Activated CD4-positive, alpha-beta T cell treated with anti-CD3 and anti-CD28 coated beads, Interleukin-2, amount 10 ng/mL, durations not matched to agents 7 days and 5 days (primary cell): ENCODE measurements around the gene ONECUT1. TPM values are rescaled to one million over a fixed set of nuclear protein-coding genes. Genes with fewer than 3 reads are reported as not detected.

ENCODE experiments used
- CTCF ChIA-PET: fragments of 350-600 bp; sonication (Branson Sonifier 250); formaldehyde crosslinking; loops from one replicate; lab custom pipeline; 2021; ENCODE audit warnings: antibody characterized with exemption; lab: Charles Lee
- POLR2A ChIA-PET: fragments of 350-600 bp; sonication (Branson Sonifier 250); formaldehyde crosslinking; loops from one replicate; lab custom pipeline; 2021; ENCODE audit warnings: antibody characterized with exemption; lab: Charles Lee
- DNase-seq: peaks from one replicate; pipeline ENCODE4 v3.0.0-alpha.2; 2020
- H3K27ac Mint-ChIP-seq: one replicate; pipeline ENCODE4 v1.8.0; 2021; ENCODE audit warnings: mild to moderate bottlenecking, moderate library complexity, mixed read lengths
- H3K27me3 Mint-ChIP-seq: one replicate; pipeline ENCODE4 v1.8.0; 2021; ENCODE audit warnings: mixed read lengths
- H3K36me3 Mint-ChIP-seq: one replicate; pipeline ENCODE4 v1.8.0; 2021; ENCODE audit warnings: low read depth, mixed read lengths
- H3K4me1 Mint-ChIP-seq: one replicate; pipeline ENCODE4 v1.8.0; 2021; ENCODE audit warnings: mixed read lengths
- H3K4me3 Mint-ChIP-seq: one replicate; pipeline ENCODE4 v1.8.0; 2021; ENCODE audit warnings: mild to moderate bottlenecking, moderate library complexity, mixed read lengths
- H3K9me3 Mint-ChIP-seq: one replicate; pipeline ENCODE4 v1.8.0; 2021; ENCODE audit warnings: mixed read lengths
- total RNA-seq, 2 experiments: library from RNA; stranded (reverse); gene quantifications; one replicate each; pipeline ENCODE4 v1.2.3, GENCODE V29; 2021

ONECUT1 gene
- total RNA-seq, 2 experiments from 2014 or later = not detected

DNA sequence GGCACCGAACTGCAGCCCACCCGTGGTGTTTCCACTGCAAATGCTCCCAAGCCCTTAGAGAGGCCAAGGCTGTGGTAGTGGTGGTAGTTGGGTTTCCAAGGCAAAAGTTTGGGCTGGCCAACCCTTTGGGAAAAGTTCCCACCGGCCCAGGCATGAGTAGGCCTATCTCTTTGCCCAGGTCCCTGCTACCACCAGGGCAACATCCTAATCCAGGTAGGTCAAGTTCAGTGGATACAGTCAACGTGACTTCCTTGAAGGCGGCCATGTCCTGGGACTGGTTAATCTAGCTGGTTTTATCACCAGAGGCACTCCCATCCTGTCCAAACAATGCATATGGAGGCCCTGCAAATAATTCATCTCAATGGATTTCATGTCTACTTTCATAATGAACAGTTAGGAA is 1.6 kb upstream of the ONECUT1 start:
- no peak for DNase-seq
- Mint-ChIP-seq H3K27ac (no peak overlapping the region), H3K9me3 (peaks cover 1% of the 10 kb centered on the region), H3K4me3 (no peak overlapping the region), H3K27me3 (peaks cover 91% of the 10 kb centered on the region), H3K4me1 (peaks cover 17% of the 10 kb centered on the region), H3K36me3 (peaks cover 4% of the 10 kb centered on the region)
- CTCF ChIA-PET = interaction anchor here (0.9 to 1.3 kb wide), 2 partner anchors 11 to 31 kb away, joined by 3 read pairs; no protein-coding TSS in a partner anchor
- POLR2A ChIA-PET = no interaction called here

- no peaks in the 10 kb centered on the region for H3K9me3 Mint-ChIP-seq
- H3K4me1 Mint-ChIP-seq = peaks cover 16% of the 10 kb centered on the region
- H3K4me3 Mint-ChIP-seq = peak overlapping the region; percentile 58
- POLR2A ChIA-PET = no interaction called here
- no peak overlapping the region for H3K27ac Mint-ChIP-seq
- peaks cover 91% of the 10 kb centered on the region for H3K27me3 Mint-ChIP-seq
- H3K36me3 Mint-ChIP-seq = peaks cover 4% of the 10 kb centered on the region
- CTCF ChIA-PET = no interaction called here
- no peak for DNase-seq
Observed at GRCh38 chr15:52790941-52791751, 1.0 kb upstream of the ONECUT1 start.

- H3K9me3 Mint-ChIP-seq = no peaks in the 10 kb centered on the region
- peak overlapping the region; percentile 9 for H3K27ac Mint-ChIP-seq
- DNase-seq = no peak
- ChIA-PET CTCF (no interaction called here), POLR2A (no interaction called here)
- peaks cover 6% of the 10 kb centered on the region for H3K36me3 Mint-ChIP-seq
- H3K27me3 Mint-ChIP-seq = peaks cover 89% of the 10 kb centered on the region
- peak overlapping the region; percentile 60 for H3K4me3 Mint-ChIP-seq
- peaks cover 13% of the 10 kb centered on the region for H3K4me1 Mint-ChIP-seq
Observed at GRCh38 chr15:52789601-52790168, 451 bp downstream of the ONECUT1 start.

- Mint-ChIP-seq H3K27me3 (peaks cover 88% of the 10 kb centered on the region), H3K36me3 (peaks cover 2% of the 10 kb centered on the region), H3K4me1 (peaks cover 13% of the 10 kb centered on the region), H3K9me3 (no peaks in the 10 kb centered on the region), H3K27ac (peak overlapping the region; percentile 25), H3K4me3 (peak overlapping the region; percentile 60)
- no peak for DNase-seq
- POLR2A ChIA-PET = no interaction called here
- CTCF ChIA-PET = no interaction called here
Observed at GRCh38 chr15:52789008-52789600, 1.0 kb downstream of the ONECUT1 start.

- no peak for DNase-seq
- H3K9me3 Mint-ChIP-seq = no peaks in the 10 kb centered on the region
- H3K27ac Mint-ChIP-seq = peak overlapping the region; percentile 13
- peaks cover 17% of the 10 kb centered on the region for H3K4me1 Mint-ChIP-seq
- ChIA-PET POLR2A (no interaction called here), CTCF (no interaction called here)
- H3K27me3 Mint-ChIP-seq = peaks cover 87% of the 10 kb centered on the region
- H3K36me3 Mint-ChIP-seq = peaks cover 2% of the 10 kb centered on the region
- H3K4me3 Mint-ChIP-seq = peak overlapping the region; percentile 7
Observed at GRCh38 chr15:52788099-52788986, 1.8 kb downstream of the ONECUT1 start.

GRCh38 chr15:52787549-52788098 is 2.5 kb downstream of the ONECUT1 start:
- Mint-ChIP-seq H3K9me3 (no peaks in the 10 kb centered on the region), H3K36me3 (peaks cover 2% of the 10 kb centered on the region), H3K27me3 (peaks cover 87% of the 10 kb centered on the region), H3K4me1 (peaks cover 22% of the 10 kb centered on the region), H3K27ac (no peak overlapping the region), H3K4me3 (peak overlapping the region; percentile 7)
- no peak for DNase-seq
- ChIA-PET POLR2A (no interaction called here), CTCF (no interaction called here)

DNA sequence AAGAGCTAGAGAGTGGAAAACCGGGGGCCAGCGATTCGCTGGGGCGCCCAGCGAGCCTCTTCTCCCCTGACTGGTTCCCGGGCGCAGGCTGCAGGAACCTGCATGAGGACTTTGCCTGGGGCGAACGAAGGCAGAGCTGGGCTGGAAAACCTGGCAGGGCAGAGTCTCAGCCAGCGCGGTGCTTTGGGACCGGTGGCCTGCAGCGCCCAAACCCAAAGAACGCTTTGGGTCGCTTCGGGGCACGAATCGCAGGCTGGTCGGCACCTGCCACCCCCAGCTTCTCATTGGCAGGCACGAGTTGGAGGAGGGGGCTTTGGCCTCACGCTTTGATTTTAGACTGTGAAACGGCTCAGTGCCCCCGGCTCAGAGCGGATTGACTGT is 3.0 kb downstream of the ONECUT1 start:
- ChIA-PET CTCF (no interaction called here), POLR2A (no interaction called here)
- no peaks in the 10 kb centered on the region for H3K9me3 Mint-ChIP-seq
- peaks cover 2% of the 10 kb centered on the region for H3K36me3 Mint-ChIP-seq
- no peak for DNase-seq
- H3K27ac Mint-ChIP-seq = no peak overlapping the region
- peaks cover 22% of the 10 kb centered on the region for H3K4me1 Mint-ChIP-seq
- H3K4me3 Mint-ChIP-seq = no peak overlapping the region
- H3K27me3 Mint-ChIP-seq = peaks cover 86% of the 10 kb centered on the region

- ChIA-PET POLR2A (no interaction called here), CTCF (no interaction called here)
- Mint-ChIP-seq H3K4me1 (peaks cover 22% of the 10 kb centered on the region), H3K27me3 (peaks cover 85% of the 10 kb centered on the region), H3K27ac (peak overlapping the region; percentile 62), H3K36me3 (peaks cover 2% of the 10 kb centered on the region), H3K4me3 (no peak overlapping the region), H3K9me3 (no peaks in the 10 kb centered on the region)
- DNase-seq = no peak
Observed at GRCh38 chr15:52786436-52787122, 3.6 kb downstream of the ONECUT1 start.

DNA sequence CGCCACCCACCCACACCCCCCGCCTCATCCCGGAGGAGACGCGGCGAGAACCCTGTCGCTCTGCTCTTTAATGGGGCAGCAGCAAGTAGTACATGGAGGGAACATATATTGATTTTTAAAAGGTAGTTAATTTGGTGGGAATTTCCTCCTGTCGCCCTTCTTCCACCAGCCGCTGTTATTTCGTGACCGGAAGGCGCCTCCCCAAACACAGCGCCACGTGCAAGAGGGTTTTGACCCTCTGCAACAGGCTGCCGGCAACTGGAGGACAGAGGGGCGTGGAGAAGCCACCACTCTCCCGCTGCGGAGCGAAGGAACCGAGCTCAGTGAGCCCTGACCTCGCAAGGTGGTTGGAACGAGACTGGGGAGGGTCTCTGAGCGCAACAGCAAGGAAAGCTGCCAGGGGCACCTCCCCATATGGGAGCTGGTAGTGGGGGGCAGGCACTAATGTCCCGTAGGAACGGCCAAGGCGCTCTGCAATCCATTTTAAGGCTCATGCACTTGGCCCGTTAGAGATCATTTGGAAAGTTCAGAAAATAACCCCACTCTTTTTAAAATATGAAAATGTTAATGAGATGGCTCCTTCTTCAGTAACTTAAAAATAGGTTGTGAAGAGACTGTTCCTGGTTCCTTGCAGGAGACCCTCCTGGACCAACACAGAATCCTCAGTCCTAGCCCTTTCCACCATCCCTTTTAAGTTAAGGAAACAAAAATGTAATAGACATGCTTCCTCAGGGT is 4.3 kb downstream of the ONECUT1 start:
- peak overlapping the region; percentile 16 for H3K4me3 Mint-ChIP-seq
- H3K36me3 Mint-ChIP-seq = peaks cover 2% of the 10 kb centered on the region
- peaks cover 22% of the 10 kb centered on the region for H3K4me1 Mint-ChIP-seq
- H3K27ac Mint-ChIP-seq = peak overlapping the region; percentile 25
- ChIA-PET CTCF (no interaction called here), POLR2A (no interaction called here)
- peaks cover 83% of the 10 kb centered on the region for H3K27me3 Mint-ChIP-seq
- no peaks in the 10 kb centered on the region for H3K9me3 Mint-ChIP-seq
- no peak for DNase-seq

GRCh38 chr15:52784799-52785671 is 5.1 kb downstream of the ONECUT1 start:
- ChIA-PET CTCF (interaction anchor here (0.7 kb wide), 2 partner anchors 9 to 20 kb away, joined by 3 to 4 read pairs; no protein-coding TSS in a partner anchor), POLR2A (no interaction called here)
- peaks cover 25% of the 10 kb centered on the region for H3K4me1 Mint-ChIP-seq
- H3K36me3 Mint-ChIP-seq = peaks cover 2% of the 10 kb centered on the region
- DNase-seq = no peak
- no peaks in the 10 kb centered on the region for H3K9me3 Mint-ChIP-seq
- peaks cover 86% of the 10 kb centered on the region for H3K27me3 Mint-ChIP-seq
- H3K27ac Mint-ChIP-seq = peak overlapping the region; percentile 25
- no peak overlapping the region for H3K4me3 Mint-ChIP-seq
